ENCODE data around the gene C2CD5.
"Not testable (repeated sequence)": the region's sequence is repeated elsewhere in the genome, so short reads cannot be mapped to it uniquely, and the experiment has no call there.

The C2CD5 gene

GRCh38 chr12:22536346-22536945 lies 7.9 kb downstream of the C2CD5 start:
- no peak for DNase-seq

GRCh38 chr12:22535478-22535877 lies 8.9 kb downstream of the C2CD5 start:
- no peak for DNase-seq

GRCh38 chr12:22535038-22535437 lies 9.3 kb downstream of the C2CD5 start:
- no peak for DNase-seq

- no peak for DNase-seq
These were observed 11.2 kb downstream of the C2CD5 start for GRCh38 chr12:22533155-22533554.

GRCh38 chr12:22532317-22532716 lies 12.0 kb downstream of the C2CD5 start:
- DNase-seq, result no peak

- no peak for DNase-seq
These were observed 13.1 kb downstream of the C2CD5 start for GRCh38 chr12:22531205-22531604.

- DNase-seq, result no peak
These were observed 14.9 kb downstream of the C2CD5 start for GRCh38 chr12:22529281-22530060.

- no peak for DNase-seq
These were observed 16.3 kb downstream of the C2CD5 start for GRCh38 chr12:22527999-22528398.

GRCh38 chr12:22526836-22527235 lies 17.5 kb downstream of the C2CD5 start:
- no peak for DNase-seq

GRCh38 chr12:22525426-22525825 lies 18.9 kb downstream of the C2CD5 start:
- DNase-seq, result no peak

- DNase-seq, result no peak
These were observed 25.3 kb downstream of the C2CD5 start for GRCh38 chr12:22518998-22519397.

GRCh38 chr12:22518060-22518719 lies 26.2 kb downstream of the C2CD5 start:
- DNase-seq, result no peak

- no peak for DNase-seq
These were observed 29.5 kb downstream of the C2CD5 start for GRCh38 chr12:22514875-22515274.

- no peak for DNase-seq
These were observed 38.5 kb downstream of the C2CD5 start for GRCh38 chr12:22505826-22506225.

- no peak for DNase-seq
These were observed 44.2 kb downstream of the C2CD5 start for GRCh38 chr12:22500100-22500499.

GRCh38 chr12:22499445-22499844 lies 44.9 kb downstream of the C2CD5 start:
- DNase-seq, result no peak

GRCh38 chr12:22494319-22494718 lies 50.0 kb downstream of the C2CD5 start:
- no peak for DNase-seq

- DNase-seq, result no peak
These were observed 53.3 kb downstream of the C2CD5 start for GRCh38 chr12:22491034-22491433.

GRCh38 chr12:22488478-22488877 lies 55.9 kb downstream of the C2CD5 start:
- DNase-seq, result no peak

- not testable (repeated sequence) for DNase-seq
These were observed 56.7 kb downstream of the C2CD5 start for GRCh38 chr12:22487683-22488082.

GRCh38 chr12:22481547-22482104 lies 62.7 kb downstream of the C2CD5 start:
- no peak for DNase-seq

- DNase-seq, result not testable (repeated sequence)
These were observed 63.5 kb downstream of the C2CD5 start for GRCh38 chr12:22480814-22481213.

- DNase-seq, result no peak
These were observed 64.3 kb downstream of the C2CD5 start for GRCh38 chr12:22480016-22480415.

- DNase-seq, result no peak
These were observed 66.5 kb downstream of the C2CD5 start for GRCh38 chr12:22477894-22478287.
